NCI-H1105 (cell line): ENCODE measurements around the gene PTGS1.

ENCODE experiments used
- DNase-seq: peaks from one replicate; lab custom pipeline; 2025; lab: John Stamatoyannopoulos, UW

PTGS1 gene

DNA sequence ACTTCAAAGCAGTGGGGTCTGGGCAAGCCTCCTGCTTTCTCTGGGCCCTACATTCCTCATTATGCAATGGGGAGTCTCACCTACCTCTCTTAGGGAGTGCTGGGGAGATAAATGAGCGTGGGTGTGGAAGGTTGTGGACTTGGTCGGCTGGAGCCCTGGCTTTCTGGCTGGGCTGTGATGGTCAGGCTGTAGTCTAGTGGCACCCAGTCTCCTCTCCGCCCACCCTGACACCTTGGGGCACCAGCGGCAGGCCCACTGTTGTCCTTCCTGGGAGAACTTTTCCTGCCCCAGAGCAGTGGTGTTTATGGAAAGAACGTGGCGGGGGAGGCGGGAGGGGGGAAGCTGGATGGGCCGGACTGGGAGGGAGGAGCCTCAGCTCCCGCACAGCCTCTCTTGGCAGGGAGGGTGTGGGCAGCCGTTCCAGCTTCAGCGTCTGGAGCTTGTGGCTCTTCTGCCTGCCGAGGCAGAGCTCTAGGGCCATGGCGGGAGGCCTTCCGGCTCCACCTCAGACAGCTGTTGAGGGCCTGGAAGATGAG lies 4.1 kb downstream of the PTGS1 start:
- no peak for DNase-seq

DNA sequence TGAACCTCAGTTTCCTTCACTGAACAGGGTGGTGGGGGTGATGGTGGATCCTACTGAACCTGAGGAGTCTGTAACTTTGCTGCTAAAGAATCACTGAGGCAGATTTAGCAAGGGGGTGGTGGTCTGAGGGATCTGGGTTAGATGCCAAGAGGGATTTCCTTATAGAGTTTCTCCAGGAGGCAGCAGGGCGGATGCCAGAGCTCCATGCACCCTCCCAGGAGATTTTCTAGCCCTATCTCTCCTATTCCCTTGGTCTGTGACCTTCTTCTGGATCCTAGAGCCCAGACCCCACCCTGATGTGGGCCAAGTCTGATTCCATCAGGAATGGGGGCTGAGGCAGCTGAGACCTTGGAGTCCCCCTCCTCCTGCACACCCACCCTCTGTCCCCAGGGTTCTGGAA lies 6.0 kb downstream of the PTGS1 start:
- no peak for DNase-seq

DNA sequence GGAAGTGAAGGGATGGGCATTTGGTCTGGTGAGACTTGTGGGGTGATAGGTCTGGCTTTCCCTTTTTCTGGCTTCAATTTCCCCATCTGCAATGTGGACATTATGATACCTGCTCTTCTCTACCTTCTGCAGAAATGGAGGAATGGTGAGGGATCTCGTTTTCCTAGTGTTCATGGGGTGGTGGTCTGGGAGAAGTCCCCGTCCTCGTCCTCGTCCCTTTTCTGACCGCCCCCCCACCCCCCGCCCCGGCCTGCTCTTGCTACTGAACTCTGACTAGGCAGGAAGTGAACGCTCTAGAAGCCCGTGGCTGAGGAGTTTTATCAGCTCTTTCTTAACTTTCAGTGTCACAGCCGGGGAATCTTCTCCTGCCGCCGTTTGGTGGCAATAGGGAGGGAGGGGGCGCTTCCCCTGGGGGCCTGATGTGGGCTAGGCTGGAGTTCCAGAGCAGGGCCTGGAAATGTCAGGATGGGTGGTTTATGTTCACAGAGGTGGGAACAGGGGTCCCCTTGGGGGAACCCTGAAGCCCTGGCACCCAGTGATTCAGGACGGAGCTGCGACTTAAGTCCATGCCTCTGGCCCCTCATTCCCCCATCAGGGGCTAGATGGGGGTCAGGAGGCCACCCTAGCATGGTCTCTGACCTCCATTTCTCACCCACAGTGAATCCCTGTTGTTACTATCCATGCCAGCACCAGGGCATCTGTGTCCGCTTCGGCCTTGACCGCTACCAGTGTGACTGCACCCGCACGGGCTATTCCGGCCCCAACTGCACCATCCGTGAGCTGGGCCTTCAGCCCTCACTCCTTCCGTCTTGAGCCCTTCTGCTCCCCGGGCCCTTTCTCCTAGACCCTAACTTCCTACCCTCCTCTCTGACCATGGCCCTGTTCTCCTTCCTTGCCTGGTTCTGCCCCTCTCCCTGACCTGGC lies 6.7 kb downstream of the PTGS1 start:
- DNase-seq = no peak

DNA sequence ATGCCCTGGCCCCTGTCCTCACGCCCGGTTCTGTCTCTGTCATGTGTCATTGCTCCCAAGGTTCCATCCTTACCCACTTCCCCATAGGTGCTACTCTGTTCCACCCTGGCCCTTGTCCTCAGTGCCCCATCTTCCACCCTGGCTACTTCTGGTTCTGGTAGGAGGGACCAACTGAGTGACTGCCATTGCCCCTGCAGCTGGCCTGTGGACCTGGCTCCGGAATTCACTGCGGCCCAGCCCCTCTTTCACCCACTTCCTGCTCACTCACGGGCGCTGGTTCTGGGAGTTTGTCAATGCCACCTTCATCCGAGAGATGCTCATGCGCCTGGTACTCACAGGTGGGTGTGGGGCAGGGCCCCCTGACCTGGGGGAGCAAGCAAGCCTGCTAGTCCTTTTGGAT lies 7.4 kb downstream of the PTGS1 start:
- no peak for DNase-seq

DNA sequence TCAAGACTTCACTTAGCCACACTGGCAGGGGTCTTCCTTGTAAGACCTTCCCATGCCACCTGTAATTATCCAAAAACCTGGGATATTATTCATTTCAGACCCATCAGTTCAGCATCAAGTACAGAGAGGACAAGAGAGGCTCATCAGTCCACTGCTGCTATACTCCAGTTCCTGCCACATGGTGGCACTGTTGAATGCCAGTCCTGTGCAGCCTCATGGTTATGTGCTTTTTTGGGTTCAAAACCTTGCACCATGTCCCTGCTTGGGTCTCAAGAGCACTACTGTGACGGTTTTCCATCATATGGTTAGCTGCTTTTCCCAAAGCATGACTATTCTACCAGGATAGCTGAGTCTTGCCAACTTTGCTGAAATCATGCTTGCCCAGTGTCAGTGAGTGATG lies 8.5 kb downstream of the PTGS1 start:
- DNase-seq = no peak

DNA sequence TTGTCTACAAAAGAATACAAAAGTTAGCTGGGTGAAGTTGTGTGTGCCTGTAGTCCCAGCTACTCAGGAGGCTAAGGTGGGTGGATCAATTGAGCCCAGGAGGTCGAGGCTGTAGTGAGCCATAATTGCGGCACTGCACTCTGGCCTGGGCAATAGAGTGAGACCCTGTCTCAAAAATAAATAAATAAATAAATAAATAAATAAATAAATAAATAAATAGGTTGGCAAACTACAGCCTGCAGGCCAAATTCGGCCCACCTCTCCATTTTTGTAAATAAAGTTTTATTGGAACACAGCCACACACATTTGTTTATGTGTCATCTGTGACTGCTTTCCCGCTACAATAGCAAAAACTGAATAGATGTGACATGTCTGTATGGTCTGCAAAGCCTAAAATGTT lies 9.5 kb downstream of the PTGS1 start:
- DNase-seq = no peak

DNA sequence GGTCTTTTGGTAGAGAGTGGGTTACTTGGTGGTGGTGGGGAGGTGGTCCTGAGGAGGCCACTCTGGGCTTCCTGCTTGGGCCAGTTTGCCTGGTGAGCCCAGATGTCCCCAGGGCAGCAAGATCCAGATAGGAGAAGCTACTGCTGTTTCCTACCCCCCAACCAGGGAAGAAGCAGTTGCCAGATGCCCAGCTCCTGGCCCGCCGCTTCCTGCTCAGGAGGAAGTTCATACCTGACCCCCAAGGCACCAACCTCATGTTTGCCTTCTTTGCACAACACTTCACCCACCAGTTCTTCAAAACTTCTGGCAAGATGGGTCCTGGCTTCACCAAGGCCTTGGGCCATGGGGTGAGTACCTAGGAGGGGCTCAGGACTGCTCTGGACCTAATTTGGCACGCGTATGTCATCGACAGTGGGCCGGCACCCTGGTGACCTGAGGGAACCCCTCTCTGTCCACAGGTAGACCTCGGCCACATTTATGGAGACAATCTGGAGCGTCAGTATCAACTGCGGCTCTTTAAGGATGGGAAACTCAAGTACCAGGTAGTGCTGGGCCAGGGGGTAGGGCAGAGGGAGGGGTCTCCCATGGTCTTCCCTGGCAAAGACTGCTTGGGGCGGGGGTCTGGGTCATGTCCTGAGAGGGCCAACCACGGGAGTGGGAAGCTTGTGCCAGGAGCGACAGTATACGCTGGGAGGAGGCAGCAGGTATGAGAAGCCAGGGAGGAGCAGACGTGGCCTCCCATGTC lies 10.6 kb downstream of the PTGS1 start:
- no peak for DNase-seq

GRCh38 chr9:122382901-122383850 lies 12.4 kb downstream of the PTGS1 start:
- DNase-seq = no peak

GRCh38 chr9:122383992-122384461 lies 13.2 kb downstream of the PTGS1 start:
- no peak for DNase-seq

DNA sequence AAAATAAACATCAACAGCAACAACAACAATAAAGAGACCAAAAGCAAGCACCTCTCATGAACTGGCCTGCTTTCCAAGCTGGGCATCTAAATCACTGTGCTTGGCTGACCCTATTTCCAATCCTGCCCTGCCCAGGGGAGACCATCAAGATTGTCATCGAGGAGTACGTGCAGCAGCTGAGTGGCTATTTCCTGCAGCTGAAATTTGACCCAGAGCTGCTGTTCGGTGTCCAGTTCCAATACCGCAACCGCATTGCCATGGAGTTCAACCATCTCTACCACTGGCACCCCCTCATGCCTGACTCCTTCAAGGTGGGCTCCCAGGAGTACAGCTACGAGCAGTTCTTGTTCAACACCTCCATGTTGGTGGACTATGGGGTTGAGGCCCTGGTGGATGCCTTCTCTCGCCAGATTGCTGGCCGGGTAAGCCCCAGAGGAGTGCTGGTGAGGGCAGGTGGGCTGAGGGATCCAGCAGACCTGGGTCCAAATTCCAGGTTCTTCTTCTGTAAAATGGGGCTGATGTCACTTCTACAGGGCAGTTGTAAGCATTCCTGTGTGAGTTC lies 15.6 kb downstream of the PTGS1 start:
- no peak for DNase-seq

GRCh38 chr9:122387536-122387935 lies 16.7 kb downstream of the PTGS1 start:
- DNase-seq = no peak

DNA sequence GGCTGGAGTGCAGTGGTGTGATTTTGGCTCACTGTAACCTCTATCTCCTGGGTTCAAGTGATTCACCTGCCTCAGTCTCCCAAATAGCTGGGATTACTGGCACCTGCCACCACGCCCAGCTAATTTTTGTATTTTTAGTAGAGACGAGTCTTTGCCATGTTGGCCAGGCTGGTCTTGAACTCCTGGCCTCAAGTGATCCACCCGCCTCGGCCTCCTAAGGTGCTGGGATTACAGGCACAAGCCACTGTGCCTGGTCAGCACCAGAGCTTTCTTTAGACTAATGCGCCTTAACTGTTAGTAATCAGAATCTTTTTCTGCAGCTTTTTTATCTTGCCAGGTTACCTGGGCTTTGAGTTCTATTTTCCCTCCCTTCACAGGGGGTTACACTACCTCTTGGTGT lies 18.4 kb downstream of the PTGS1 start:
- DNase-seq = no peak

DNA sequence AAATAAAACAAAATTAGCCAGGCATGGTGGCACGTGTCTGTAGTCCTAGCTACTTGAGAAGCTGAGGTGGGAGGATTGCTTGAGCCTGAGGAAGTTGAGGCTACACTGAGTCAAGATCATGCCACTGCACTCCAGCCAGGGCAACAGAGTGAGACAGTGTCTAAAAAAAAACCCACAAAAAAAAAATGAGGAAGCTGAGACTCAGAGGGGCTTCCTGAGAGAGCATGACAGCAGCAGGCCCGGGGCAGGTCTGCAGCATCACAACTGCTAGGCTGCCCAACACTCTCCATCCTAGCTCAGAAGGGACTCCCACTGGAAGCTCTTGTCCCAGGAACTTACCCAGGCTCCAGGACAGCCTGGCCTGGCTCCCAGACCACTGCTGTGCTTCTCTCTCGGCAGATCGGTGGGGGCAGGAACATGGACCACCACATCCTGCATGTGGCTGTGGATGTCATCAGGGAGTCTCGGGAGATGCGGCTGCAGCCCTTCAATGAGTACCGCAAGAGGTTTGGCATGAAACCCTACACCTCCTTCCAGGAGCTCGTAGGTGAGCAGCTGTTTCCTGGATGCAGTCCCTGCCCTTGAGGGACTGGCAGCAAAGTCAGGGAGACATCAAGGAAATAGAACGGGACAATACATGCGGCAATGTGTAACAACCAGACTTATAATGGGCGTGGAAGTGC lies 19.1 kb downstream of the PTGS1 start:
- no peak for DNase-seq

DNA sequence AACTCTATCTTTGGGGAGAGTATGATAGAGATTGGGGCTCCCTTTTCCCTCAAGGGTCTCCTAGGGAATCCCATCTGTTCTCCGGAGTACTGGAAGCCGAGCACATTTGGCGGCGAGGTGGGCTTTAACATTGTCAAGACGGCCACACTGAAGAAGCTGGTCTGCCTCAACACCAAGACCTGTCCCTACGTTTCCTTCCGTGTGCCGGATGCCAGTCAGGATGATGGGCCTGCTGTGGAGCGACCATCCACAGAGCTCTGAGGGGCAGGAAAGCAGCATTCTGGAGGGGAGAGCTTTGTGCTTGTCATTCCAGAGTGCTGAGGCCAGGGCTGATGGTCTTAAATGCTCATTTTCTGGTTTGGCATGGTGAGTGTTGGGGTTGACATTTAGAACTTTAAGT lies 21.5 kb downstream of the PTGS1 start:
- no peak for DNase-seq

DNA sequence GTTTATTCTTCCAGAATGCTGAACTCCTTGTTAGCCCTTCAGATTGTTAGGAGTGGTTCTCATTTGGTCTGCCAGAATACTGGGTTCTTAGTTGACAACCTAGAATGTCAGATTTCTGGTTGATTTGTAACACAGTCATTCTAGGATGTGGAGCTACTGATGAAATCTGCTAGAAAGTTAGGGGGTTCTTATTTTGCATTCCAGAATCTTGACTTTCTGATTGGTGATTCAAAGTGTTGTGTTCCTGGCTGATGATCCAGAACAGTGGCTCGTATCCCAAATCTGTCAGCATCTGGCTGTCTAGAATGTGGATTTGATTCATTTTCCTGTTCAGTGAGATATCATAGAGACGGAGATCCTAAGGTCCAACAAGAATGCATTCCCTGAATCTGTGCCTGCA lies 21.9 kb downstream of the PTGS1 start:
- DNase-seq = no peak

DNA sequence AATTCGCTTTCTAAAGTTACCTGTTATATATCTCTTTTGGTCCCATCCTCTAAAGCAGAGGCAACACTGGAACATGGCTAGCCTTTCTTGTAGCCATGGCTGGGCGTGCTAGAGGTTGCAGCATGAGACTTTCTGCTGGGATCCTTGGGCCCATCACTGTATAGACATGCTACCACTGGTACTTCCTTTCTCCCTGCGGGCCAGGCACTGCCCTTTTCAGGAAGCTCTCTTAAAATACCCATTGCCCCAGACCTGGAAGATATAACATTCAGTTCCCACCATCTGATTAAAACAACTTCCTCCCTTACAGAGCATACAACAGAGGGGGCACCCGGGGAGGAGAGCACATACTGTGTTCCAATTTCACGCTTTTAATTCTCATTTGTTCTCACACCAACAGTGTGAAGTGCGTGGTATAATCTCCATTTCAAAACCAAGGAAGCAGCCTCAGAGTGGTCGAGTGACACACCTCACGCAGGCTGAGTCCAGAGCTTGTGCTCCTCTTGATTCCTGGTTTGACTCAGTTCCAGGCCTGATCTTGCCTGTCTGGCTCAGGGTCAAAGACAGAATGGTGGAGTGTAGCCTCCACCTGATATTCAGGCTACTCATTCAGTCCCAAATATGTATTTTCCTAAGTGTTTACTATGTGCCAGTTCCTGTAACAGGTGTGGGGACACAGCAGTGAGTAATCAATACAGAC lies 22.6 kb downstream of the PTGS1 start:
- DNase-seq = no peak

DNA sequence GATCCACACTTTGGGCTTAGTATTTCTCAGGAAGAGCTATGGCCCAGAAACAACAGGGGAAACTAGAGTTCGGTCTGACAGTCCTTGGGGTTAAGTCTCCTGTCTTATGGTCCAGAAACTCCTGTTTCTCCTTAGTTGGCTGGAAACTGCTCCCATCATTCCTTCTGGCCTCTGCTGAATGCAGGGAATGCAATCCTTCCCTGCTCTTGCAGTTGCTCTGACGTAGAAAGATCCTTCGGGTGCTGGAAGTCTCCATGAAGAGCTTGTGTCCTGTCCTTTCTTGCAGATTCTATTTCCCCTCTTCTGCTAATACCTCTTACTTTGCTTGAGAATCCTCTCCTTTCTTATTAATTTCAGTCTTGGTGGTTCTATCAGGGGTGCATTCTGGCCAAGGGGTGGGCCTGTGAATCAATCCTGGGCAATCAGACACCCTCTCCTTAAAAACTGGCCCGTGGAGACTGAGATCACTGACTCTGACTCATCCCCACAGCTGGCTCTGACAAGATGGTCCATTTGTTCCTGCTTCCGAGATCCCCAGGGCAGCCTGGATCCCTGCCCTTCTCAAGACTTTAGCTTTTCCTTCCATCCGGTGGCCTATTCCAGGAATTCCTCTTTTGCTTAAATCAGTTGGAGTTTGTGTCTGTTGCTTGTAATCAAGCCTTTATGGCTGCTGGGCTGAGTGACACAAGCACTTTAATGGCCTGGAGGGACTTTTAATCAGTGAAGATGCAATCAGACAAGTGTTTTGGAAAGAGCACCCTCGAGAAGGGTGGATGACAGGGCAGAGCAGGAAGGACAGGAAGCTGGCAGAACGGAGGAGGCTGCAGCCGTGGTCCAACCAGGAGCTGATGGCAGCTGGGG lies 23.7 kb downstream of the PTGS1 start:
- no peak for DNase-seq

DNA sequence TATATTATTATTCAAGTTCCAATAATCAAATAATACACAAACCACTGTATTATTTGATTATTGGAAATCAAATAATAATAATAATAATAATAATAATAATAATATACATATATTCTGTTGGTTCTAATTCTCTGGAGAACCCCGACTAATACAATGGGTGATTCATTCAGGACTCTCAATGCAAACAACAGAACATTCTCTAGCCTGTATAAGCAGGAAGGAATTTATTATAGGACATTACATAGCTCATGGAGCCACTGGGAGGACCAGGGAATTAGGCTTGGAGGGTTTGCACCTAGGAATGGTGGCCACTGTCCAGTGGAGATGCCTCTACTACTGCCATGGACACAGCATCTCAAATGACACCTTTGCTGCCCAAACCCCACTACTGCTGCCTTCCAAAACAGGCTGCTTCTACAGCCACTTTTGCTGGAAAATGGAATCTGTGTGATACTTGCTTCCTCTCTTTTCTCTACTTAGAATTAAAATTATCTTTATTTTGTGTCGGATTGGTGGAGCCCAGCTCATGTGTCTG lies 25.9 kb downstream of the PTGS1 start:
- DNase-seq = no peak

GRCh38 chr9:122397749-122398148 lies 26.9 kb downstream of the PTGS1 start:
- no peak for DNase-seq
